GM12865 (cell line): ENCODE measurements around the gene AGPAT4.

Experiments used
- DNase-seq: peaks from one replicate; pipeline ENCODE4 v3.0.0; 2010; ENCODE audit warnings: low read depth
- H3K4me3 ChIP-seq: 2 replicates; pipeline ENCODE4 v1.5.1; 2011; ENCODE audit warnings: mild to moderate bottlenecking, low read depth, low read length, control low read depth
- CTCF ChIP-seq: IDR thresholded peaks from 2 replicates; pipeline ENCODE4 v1.5.1; 2011; ENCODE audit warnings: low read length, control low read depth, low read depth, inconsistent platforms; ENCODE audit not compliant: insufficient read depth; ENCODE audit errors: missing control alignments

The AGPAT4 gene

GRCh38 chr6:161107779-161108730, 165.8 kb downstream of the AGPAT4 start:
- H3K4me3 ChIP-seq: no peak overlapping the region
- no peak for TF ChIP-seq CTCF
- DNase-seq: no peak

DNA sequence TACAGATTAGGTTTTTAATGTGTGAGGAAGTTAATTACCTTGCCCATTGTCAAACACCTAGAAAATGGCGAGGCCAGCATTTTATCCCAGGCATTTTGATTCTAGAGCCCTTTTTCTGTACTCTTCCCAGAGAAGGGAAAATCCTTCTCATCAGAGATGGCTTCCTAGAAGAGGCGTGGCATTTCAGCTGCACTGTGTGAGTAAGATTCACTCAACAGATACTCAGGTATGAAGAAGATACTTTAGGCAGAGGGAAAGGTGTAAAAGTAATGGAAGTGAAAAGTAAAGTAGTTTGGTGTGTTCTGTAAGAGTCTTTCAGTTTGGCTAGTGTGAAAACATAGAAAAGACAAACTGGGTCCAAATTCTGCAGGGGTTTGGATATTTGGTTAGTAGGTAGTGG, 168.5 kb downstream of the AGPAT4 start:
- no peak overlapping the region for H3K4me3 ChIP-seq
- TF ChIP-seq CTCF: no peak
- DNase-seq: no peak

- TF ChIP-seq CTCF: no peak
- DNase-seq: no peak
- H3K4me3 ChIP-seq: no peak overlapping the region
These were observed 168.9 kb downstream of the AGPAT4 start for GRCh38 chr6:161104966-161105365.

DNA sequence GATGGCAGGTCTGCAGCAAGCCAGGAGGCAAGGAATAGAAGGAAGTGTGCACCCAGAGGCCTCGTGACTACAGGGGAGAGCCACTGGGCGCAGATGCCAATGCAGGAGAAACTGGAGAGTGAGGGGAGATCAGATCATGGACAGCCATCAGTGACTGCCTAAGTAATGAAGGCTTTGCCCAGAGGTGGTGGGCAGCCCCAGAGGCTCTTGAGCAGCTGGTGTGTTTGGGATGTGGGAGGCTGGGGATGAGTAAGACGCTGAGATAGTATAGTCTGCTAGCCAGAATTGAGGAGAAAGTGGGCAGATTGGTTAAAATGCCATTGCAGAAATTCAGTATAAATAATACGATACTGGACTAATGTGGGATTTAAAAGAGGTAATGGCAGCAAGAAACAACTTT, 170.4 kb downstream of the AGPAT4 start:
- no peak for TF ChIP-seq CTCF
- H3K4me3 ChIP-seq: no peak overlapping the region
- no peak for DNase-seq

- TF ChIP-seq CTCF: peak; percentile 7
- no peak overlapping the region for H3K4me3 ChIP-seq
- no peak for DNase-seq
These were observed 172.3 kb downstream of the AGPAT4 start for GRCh38 chr6:161101517-161101916.

DNA sequence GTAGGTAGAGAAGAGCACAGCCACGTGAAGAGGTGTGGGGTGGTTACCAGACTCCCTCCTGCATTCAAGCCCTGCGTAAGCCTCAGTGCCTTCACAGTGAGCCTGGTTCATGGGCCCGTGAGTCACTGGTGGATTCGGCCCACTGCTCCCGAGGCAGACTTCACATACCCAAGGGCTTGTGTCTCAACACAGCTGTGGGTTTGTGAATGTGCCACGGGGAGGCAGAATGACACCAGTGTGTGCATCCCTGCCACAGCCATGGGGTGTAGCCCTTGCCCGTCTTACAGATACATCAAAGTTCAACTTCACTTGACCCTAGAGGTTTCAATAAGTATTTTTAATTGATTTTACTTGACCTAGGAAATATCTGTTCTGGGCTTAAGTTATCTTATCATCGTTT, 173.8 kb downstream of the AGPAT4 start:
- DNase-seq: no peak

More for the DNA sequence above, 173.8 kb downstream of the AGPAT4 start:
- no peak overlapping the region for H3K4me3 ChIP-seq
- TF ChIP-seq CTCF: no peak
